ENCODE results near the gene MEPCE.
A peak's percentile ranks its signal among the peaks of the same experiment; 100 is the strongest.

MEPCE gene

DNA sequence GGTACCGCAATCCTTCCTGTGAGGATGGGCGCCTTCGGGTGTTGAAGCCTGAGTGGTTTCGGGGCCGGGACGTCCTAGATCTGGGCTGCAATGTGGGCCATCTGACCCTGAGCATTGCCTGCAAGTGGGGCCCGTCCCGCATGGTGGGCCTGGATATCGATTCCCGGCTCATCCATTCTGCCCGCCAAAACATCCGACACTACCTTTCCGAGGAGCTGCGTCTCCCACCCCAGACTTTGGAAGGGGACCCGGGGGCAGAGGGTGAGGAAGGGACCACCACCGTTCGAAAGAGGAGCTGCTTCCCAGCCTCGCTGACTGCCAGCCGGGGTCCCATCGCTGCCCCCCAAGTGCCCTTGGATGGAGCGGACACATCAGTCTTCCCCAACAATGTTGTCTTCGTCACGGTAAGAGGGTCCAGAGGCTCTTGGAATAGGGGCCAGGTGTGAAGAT lies 1.7 kb downstream of the MEPCE start:
- H3K4me2 ChIP-seq: no peak overlapping the region
- peaks cover 45% of the 10 kb centered on the region for H3K4me1 ChIP-seq (ENCODE audit: low read depth, poor library complexity, severe bottlenecking)
- H3K79me2 ChIP-seq (ENCODE audit: insufficient read depth, low read depth): peaks cover 49% of the 10 kb centered on the region
- no peak overlapping the region for H3K27ac ChIP-seq
- no peaks in the 10 kb centered on the region for H3K27me3 ChIP-seq (ENCODE audit: insufficient read depth, low read depth)
- H4K20me1 ChIP-seq (ENCODE audit: insufficient read depth): no peaks in the 10 kb centered on the region
- no peak overlapping the region for H2AFZ ChIP-seq (ENCODE audit: low read depth)
- TF ChIP-seq, protein P1, sequence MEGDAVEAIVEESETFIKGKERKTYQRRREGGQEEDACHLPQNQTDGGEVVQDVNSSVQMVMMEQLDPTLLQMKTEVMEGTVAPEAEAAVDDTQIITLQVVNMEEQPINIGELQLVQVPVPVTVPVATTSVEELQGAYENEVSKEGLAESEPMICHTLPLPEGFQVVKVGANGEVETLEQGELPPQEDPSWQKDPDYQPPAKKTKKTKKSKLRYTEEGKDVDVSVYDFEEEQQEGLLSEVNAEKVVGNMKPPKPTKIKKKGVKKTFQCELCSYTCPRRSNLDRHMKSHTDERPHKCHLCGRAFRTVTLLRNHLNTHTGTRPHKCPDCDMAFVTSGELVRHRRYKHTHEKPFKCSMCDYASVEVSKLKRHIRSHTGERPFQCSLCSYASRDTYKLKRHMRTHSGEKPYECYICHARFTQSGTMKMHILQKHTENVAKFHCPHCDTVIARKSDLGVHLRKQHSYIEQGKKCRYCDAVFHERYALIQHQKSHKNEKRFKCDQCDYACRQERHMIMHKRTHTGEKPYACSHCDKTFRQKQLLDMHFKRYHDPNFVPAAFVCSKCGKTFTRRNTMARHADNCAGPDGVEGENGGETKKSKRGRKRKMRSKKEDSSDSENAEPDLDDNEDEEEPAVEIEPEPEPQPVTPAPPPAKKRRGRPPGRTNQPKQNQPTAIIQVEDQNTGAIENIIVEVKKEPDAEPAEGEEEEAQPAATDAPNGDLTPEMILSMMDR (conservative IDR thresholded peaks at IDR 0.05; ENCODE audit: low read depth, low read length): no peak
- H3K9ac ChIP-seq: no peak overlapping the region
- H3K36me3 ChIP-seq (ENCODE audit: insufficient read depth): peaks cover 4% of the 10 kb centered on the region; the same call in 1 of the 2 replicates
- no peak overlapping the region for H3K4me3 ChIP-seq (IDR thresholded peaks at IDR 0.05; ENCODE audit: insufficient read depth, low read depth, low read length)

DNA sequence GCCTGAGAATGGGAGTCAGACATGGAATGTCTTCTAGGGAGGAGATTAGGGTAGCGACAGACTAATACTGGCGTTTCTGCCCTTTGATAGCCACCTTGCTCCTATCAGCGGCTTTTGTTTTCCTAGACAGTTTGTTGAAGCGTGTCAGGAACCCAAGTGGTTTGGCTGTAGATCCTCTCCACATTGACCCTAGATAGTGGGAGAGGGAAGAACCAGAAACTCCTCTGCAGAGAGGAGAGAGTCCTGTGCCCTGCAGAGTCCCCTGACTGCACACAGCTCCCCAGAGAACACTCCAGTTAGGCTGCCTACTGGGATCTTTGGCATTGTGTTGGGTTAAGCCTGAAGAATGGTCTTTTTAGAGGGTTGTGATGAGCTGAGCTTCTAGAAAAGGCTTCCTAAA lies 2.4 kb downstream of the MEPCE start:
- H3K9ac ChIP-seq: no peak overlapping the region
- H3K4me1 ChIP-seq (ENCODE audit: low read depth, poor library complexity, severe bottlenecking): peaks cover 45% of the 10 kb centered on the region
- H2AFZ ChIP-seq (ENCODE audit: low read depth): no peak overlapping the region
- peak overlapping the region; percentile 23; the same call in 1 of the 2 replicates for H3K27ac ChIP-seq
- H3K79me2 ChIP-seq (ENCODE audit: insufficient read depth, low read depth): peaks cover 49% of the 10 kb centered on the region
- no peak overlapping the region for H3K4me3 ChIP-seq (IDR thresholded peaks at IDR 0.05; ENCODE audit: insufficient read depth, low read depth, low read length)
- H4K20me1 ChIP-seq (ENCODE audit: insufficient read depth): no peaks in the 10 kb centered on the region
- peaks cover 4% of the 10 kb centered on the region; the same call in 1 of the 2 replicates for H3K36me3 ChIP-seq (ENCODE audit: insufficient read depth)
- H3K4me2 ChIP-seq: 0 out of 2 replicates have a peak overlapping the region, but pooled peaks have one; percentile 4
- TF ChIP-seq, protein P1 (conservative IDR thresholded peaks at IDR 0.05; ENCODE audit: low read depth, low read length): no peak
- H3K27me3 ChIP-seq (ENCODE audit: insufficient read depth, low read depth): no peaks in the 10 kb centered on the region

DNA sequence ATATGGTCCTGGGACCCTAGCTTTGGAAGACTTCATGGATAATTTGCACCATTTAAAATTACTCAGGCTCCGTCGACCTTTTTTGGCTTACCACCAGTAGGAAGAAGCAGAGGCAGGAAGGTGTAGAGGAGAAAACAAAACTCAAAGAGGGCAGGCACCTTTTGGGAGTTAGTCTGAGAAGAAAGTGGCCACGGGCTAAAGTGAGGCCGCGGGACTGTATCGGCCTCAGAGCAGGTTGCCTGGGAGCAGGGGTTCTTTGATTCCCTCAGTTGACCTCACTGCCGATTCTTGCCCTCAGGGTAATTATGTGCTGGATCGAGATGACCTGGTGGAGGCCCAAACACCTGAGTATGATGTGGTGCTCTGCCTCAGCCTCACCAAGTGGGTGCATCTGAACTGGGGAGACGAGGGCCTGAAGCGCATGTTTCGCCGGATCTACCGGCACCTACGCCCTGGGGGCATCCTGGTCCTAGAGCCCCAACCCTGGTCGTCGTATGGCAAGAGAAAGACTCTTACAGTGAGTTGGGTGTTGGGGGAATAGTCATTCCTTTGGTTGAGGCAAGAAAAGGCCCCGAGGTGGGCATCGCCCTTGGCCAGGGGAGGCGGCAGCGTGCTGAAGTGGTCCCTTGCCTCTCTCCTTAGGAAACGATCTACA lies 3.1 kb downstream of the MEPCE start:
- Histone ChIP-seq H3K79me2 (ENCODE audit: insufficient read depth, low read depth) (peaks cover 49% of the 10 kb centered on the region), H3K27ac (peak overlapping the region; percentile 23; the same call in 1 of the 2 replicates), H3K4me1 (ENCODE audit: low read depth, poor library complexity, severe bottlenecking) (peaks cover 42% of the 10 kb centered on the region), H3K4me3 (IDR thresholded peaks at IDR 0.05; ENCODE audit: insufficient read depth, low read depth, low read length) (no peak overlapping the region), H4K20me1 (ENCODE audit: insufficient read depth) (no peaks in the 10 kb centered on the region), H3K27me3 (ENCODE audit: insufficient read depth, low read depth) (no peaks in the 10 kb centered on the region), H3K9ac (no peak overlapping the region), H2AFZ (ENCODE audit: low read depth) (no peak overlapping the region), H3K36me3 (ENCODE audit: insufficient read depth) (peaks cover 4% of the 10 kb centered on the region; the same call in 1 of the 2 replicates), H3K4me2 (0 out of 2 replicates have a peak overlapping the region, but pooled peaks have one; percentile 4)
- TF ChIP-seq, protein P1 (conservative IDR thresholded peaks at IDR 0.05; ENCODE audit: low read depth, low read length): no peak

DNA sequence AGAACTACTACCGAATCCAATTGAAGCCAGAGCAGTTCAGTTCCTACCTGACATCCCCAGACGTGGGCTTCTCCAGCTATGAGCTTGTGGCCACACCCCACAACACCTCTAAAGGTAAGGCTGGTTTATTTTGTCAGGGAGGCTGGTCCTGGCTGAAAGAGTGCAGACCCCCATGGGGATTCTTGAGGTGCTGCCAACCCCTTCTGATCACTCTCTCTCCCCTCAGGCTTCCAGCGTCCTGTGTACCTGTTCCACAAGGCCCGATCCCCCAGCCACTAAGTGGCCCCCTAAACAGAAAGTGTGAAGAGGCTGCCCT lies 3.6 kb downstream of the MEPCE start:
- H3K4me1 ChIP-seq (ENCODE audit: low read depth, poor library complexity, severe bottlenecking): peaks cover 39% of the 10 kb centered on the region
- H3K9ac ChIP-seq: no peak overlapping the region
- no peak overlapping the region for H3K4me2 ChIP-seq
- peaks cover 4% of the 10 kb centered on the region; the same call in 1 of the 2 replicates for H3K36me3 ChIP-seq (ENCODE audit: insufficient read depth)
- TF ChIP-seq, protein P1 (conservative IDR thresholded peaks at IDR 0.05; ENCODE audit: low read depth, low read length): no peak
- H3K27me3 ChIP-seq (ENCODE audit: insufficient read depth, low read depth): no peaks in the 10 kb centered on the region
- H3K27ac ChIP-seq: no peak overlapping the region
- H4K20me1 ChIP-seq (ENCODE audit: insufficient read depth): no peaks in the 10 kb centered on the region
- H2AFZ ChIP-seq (ENCODE audit: low read depth): no peak overlapping the region
- H3K79me2 ChIP-seq (ENCODE audit: insufficient read depth, low read depth): peaks cover 49% of the 10 kb centered on the region
- no peak overlapping the region for H3K4me3 ChIP-seq (IDR thresholded peaks at IDR 0.05; ENCODE audit: insufficient read depth, low read depth, low read length)
